K562 (cell line): ENCODE results near the gene SHC1. TPM values are rescaled to one million over a fixed set of nuclear protein-coding genes. Genes with fewer than 3 reads are reported as not detected.
A peak's percentile ranks its signal among the peaks of the same experiment; 100 is the strongest.

ENCODE experiments used
- ATF6 ChIP-seq: sonication (generic); formaldehyde crosslinking; IDR thresholded peaks from 2 replicates; pipeline ENCODE4 v1.4.0; 2020; ENCODE audit warnings: mild to moderate bottlenecking, missing genetic modification reagents
- CREB3L1 ChIP-seq: fragments of 450-650 bp; IDR thresholded peaks from 2 replicates; pipeline ENCODE4 v1.6.1; 2014; ENCODE audit warnings: low read depth, mild to moderate bottlenecking, moderate library complexity, borderline replicate concordance
- FUS ChIP-seq: fragments of 200-400 bp; formaldehyde crosslinking; optimal IDR thresholded peaks from 2 replicates; pipeline ENCODE3; 2017; ENCODE audit warnings: low read depth, low read length
- HIVEP1 ChIP-seq: fragments of 250-450 bp; sonication (Bioruptor Pico); IDR thresholded peaks from 2 replicates; pipeline ENCODE4 v1.4.0; 2020; ENCODE audit warnings: mild to moderate bottlenecking
- HNRNPK ChIP-seq: fragments of 200-400 bp; formaldehyde crosslinking; IDR thresholded peaks from one replicate; pipeline ENCODE4 v1.6.1; 2018; ENCODE audit warnings: mild to moderate bottlenecking, low read depth, low read length; ENCODE audit not compliant: poor library complexity, severe bottlenecking
- KAT8 ChIP-seq: fragments of 450-650 bp; IDR thresholded peaks from 2 replicates; pipeline ENCODE4 v1.6.1; 2016; ENCODE audit warnings: low read depth, mild to moderate bottlenecking
- NFE2L1 ChIP-seq: fragments of 450-650 bp; IDR thresholded peaks from 2 replicates; pipeline ENCODE4 v1.6.1; 2016; ENCODE audit warnings: missing genetic modification characterization, low read depth, mild to moderate bottlenecking, missing compliant biosample characterization, moderate library complexity, borderline replicate concordance
- NR0B1 ChIP-seq: fragments of 450-650 bp; IDR thresholded peaks from one replicate; pipeline ENCODE4 v1.6.1; 2018; ENCODE audit warnings: mild to moderate bottlenecking, moderate library complexity; ENCODE audit not compliant: partially characterized antibody
- PBX2 ChIP-seq, 2 experiments: IDR thresholded peaks in 1 of 2; conservative IDR thresholded peaks in 1 of 2; 2 replicates each; pipeline ENCODE4 v1.6.1; 2016; ENCODE audit warnings: low read depth in 2 of 2, mild to moderate bottlenecking in 1 of 2, missing compliant biosample characterization in 1 of 2, missing genetic modification characterization in 1 of 2, moderate library complexity in 1 of 2
- POLR2G ChIP-seq: fragments of 200-400 bp; formaldehyde crosslinking; IDR thresholded peaks from 2 replicates; pipeline ENCODE4 v1.6.1; 2017; ENCODE audit warnings: low read depth, mild to moderate bottlenecking, antibody characterized with exemption, low read length, moderate library complexity
- RFX7 ChIP-seq: fragments of 250-450 bp; sonication (Bioruptor Pico); IDR thresholded peaks from 2 replicates; pipeline ENCODE4 v1.5.1; 2021; ENCODE audit warnings: mild to moderate bottlenecking
- TAL1 ChIP-seq: fragments of 450-650 bp; IDR thresholded peaks from 2 replicates; pipeline ENCODE4 v1.6.1; 2016; ENCODE audit warnings: mild to moderate bottlenecking
- TBP ChIP-seq: optimal IDR thresholded peaks from 2 replicates; pipeline ENCODE3; 2011; ENCODE audit warnings: low read depth, low read length, improper control_type of control experiment
- TCFL5 ChIP-seq: fragments of 250-450 bp; sonication (Bioruptor Pico); conservative IDR thresholded peaks from 2 replicates; pipeline ENCODE4 v1.6.1; 2021; ENCODE audit warnings: mild to moderate bottlenecking, moderate library complexity, matching md5 sums
- TFAM ChIP-seq: fragments of 250-450 bp; sonication (Bioruptor Pico); conservative IDR thresholded peaks from 2 replicates; pipeline ENCODE4 v1.5.0; 2021; ENCODE audit warnings: mild to moderate bottlenecking, moderate library complexity
- ZNF274 ChIP-seq: IDR thresholded peaks from 2 replicates; pipeline ENCODE4 v1.6.1; 2011; ENCODE audit warnings: low read depth, mild to moderate bottlenecking, low read length, moderate library complexity, borderline replicate concordance
- ZNF280B ChIP-seq: fragments of 250-450 bp; sonication (Bioruptor Pico); IDR thresholded peaks from 2 replicates; pipeline ENCODE4 v1.5.1; 2021; ENCODE audit warnings: mild to moderate bottlenecking
- ZNF764 ChIP-seq: fragments of 250-450 bp; sonication (Bioruptor Pico); IDR thresholded peaks from 2 replicates; pipeline ENCODE4 v1.4.0; 2020; ENCODE audit warnings: low read depth, mild to moderate bottlenecking, moderate library complexity
- polyA plus RNA-seq, 8 experiments: library from polyadenylated mRNA; depleted of rRNA in 4 of 8; stranded (reverse) in 5 of 8; unstranded in 3 of 8; fragments of >200 nt; fragmentation: Nextera tagmentation in 2 of 8; fragmentation: Illumina TruSeq in 1 of 8; extraction: Ambion mirVana in 2 of 8; extraction: Trizol in 1 of 8; gene quantifications; 2 replicates each; pipeline versions ENCODE4 v1.2.1 to v1.2.3, GENCODE V29; 2011 to 2014; ENCODE audit warnings: inconsistent platforms in 1 of 8, missing spikeins in 1 of 8
- total RNA-seq, 7 experiments: library from RNA; depleted of rRNA in 6 of 7; stranded (reverse); fragments of >200 nt in 6 of 7; fragmentation: Illumina TruSeq in 2 of 7; extraction: Trizol in 2 of 7; gene quantifications; 2 replicates each; pipeline versions ENCODE4 v1.2.1 to v1.2.3, GENCODE V29; 2011 to 2021; ENCODE audit warnings: low replicate concordance in 1 of 7

SHC1 gene
- total and polyA plus RNA-seq, 9 of the 15 experiments (the other 6 are each of a cell fraction or from before 2014, with no cell fraction given) = 4.1 to 113 (median 51.9) TPM

GRCh38 chr1:154974102-154974807 lies 3.7 kb upstream of the SHC1 start, which contains the start of gene CKS1B (continued):
- TF ChIP-seq TFAM = no peak
- TF ChIP-seq CREB3L1 = peak; percentile 82; the same call in 1 of the 2 replicates
- TF ChIP-seq KAT8 = no peak
- peak; percentile 94 for TF ChIP-seq POLR2G
- no peak for TF ChIP-seq ATF6 (CRISPR knock-in tag)
- no peak for TF ChIP-seq ZNF764 (CRISPR knock-in tag)
- no peak for TF ChIP-seq FUS
- TF ChIP-seq TCFL5 (CRISPR knock-in tag) = 0 out of 2 replicates have a peak, but pooled peaks have one; percentile 25
- no peak for TF ChIP-seq HNRNPK
- TF ChIP-seq PBX2 (CRISPR knock-in tag; IDR thresholded peaks at IDR 0.05; ENCODE audit: low read depth) = no peak
- no peak for TF ChIP-seq PBX2 (tag; conservative IDR thresholded peaks at IDR 0.05; ENCODE audit: low read depth)
- peak; percentile 18 for TF ChIP-seq TBP
- no peak for TF ChIP-seq ZNF280B (CRISPR knock-in tag)
- no peak for TF ChIP-seq NR0B1
- no peak for TF ChIP-seq HIVEP1
- no peak for TF ChIP-seq NFE2L1 (tag)
- no peak for TF ChIP-seq RFX7 (CRISPR knock-in tag)
- no peak for TF ChIP-seq ZNF274
- no peak for TF ChIP-seq TAL1
